SU-DHL-6 (cell line): ENCODE measurements around the gene ATP5F1D.

ENCODE experiments used
- H2AFZ ChIP-seq: fragments of 200-600 bp; sonication (generic); 2 replicates; pipeline ENCODE4 v1.6.1; 2014; ENCODE audit warnings: low read depth, mild to moderate bottlenecking, moderate library complexity, mixed read lengths, antibody characterized with exemption, low read length; ENCODE audit not compliant: severe bottlenecking
- H3F3A ChIP-seq: fragments of 200-600 bp; shearing (Covaris generic); 2 replicates; pipeline ENCODE4 v1.6.0; 2016; ENCODE audit warnings: antibody characterized with exemption, mild to moderate bottlenecking; ENCODE audit not compliant: insufficient read depth
- H3K27ac ChIP-seq: fragments of 200-600 bp; sonication (generic); 2 replicates; pipeline ENCODE4 v1.5.1; 2016; ENCODE audit warnings: low read depth, mild to moderate bottlenecking, low read length, moderate library complexity, mixed read lengths
- H3K27me3 ChIP-seq: fragments of 200-600 bp; sonication (generic), shearing (Covaris generic); 2 replicates; pipeline ENCODE4 v1.6.0; 2014; ENCODE audit warnings: mild to moderate bottlenecking, low read length
- H3K36me3 ChIP-seq: fragments of 200-600 bp; sonication (generic); 2 replicates; pipeline ENCODE4 v1.6.1; 2014; ENCODE audit warnings: mild to moderate bottlenecking, low read length, mixed read lengths
- H3K4me2 ChIP-seq: fragments of 300-600, 200-600 bp; shearing (Covaris generic), sonication (generic); 2 replicates; pipeline ENCODE4 v1.6.0; 2014; ENCODE audit warnings: low read length, low read depth, mild to moderate bottlenecking; ENCODE audit not compliant: poor library complexity, severe bottlenecking
- H3K4me3 ChIP-seq: fragments of 200-600 bp; sonication (generic); 2 replicates; pipeline ENCODE4 v1.5.1; 2014; ENCODE audit warnings: antibody characterized with exemption, low read length, mild to moderate bottlenecking, mixed read lengths; ENCODE audit not compliant: insufficient read depth, poor library complexity, severe bottlenecking
- H3K79me2 ChIP-seq: fragments of 200-600 bp; sonication (generic); 2 replicates; pipeline ENCODE4 v1.6.1; 2014; ENCODE audit warnings: mild to moderate bottlenecking, low read length, moderate library complexity; ENCODE audit not compliant: insufficient read depth
- H3K9ac ChIP-seq: fragments of 200-600 bp; sonication (generic); 2 replicates; pipeline ENCODE4 v1.7.0; 2014; ENCODE audit warnings: mild to moderate bottlenecking, low read length
- H3K9me2 ChIP-seq: fragments of 200-600 bp; sonication (generic); replicated peaks from 2 replicates; pipeline ENCODE4 v1.6.1; 2014; ENCODE audit warnings: low read length; ENCODE audit not compliant: insufficient read depth
- H3K9me3 ChIP-seq: fragments of 200-600 bp; sonication (generic); 2 replicates; pipeline ENCODE4 v1.6.1; 2014; ENCODE audit warnings: low read length, mixed read lengths; ENCODE audit not compliant: insufficient read depth
- H4K20me1 ChIP-seq: fragments of 200-600 bp; sonication (generic); 2 replicates; pipeline ENCODE4 v1.6.1; 2014; ENCODE audit warnings: low read depth, mild to moderate bottlenecking, antibody characterized with exemption, low read length, moderate library complexity, mixed read lengths
- EZH2phosphoT487 ChIP-seq: fragments of 200-600 bp; sonication (generic), shearing (Covaris generic); conservative IDR thresholded peaks from 2 replicates; pipeline ENCODE4 v1.6.1; 2018; ENCODE audit warnings: mild to moderate bottlenecking, antibody characterized with exemption, low read length, moderate library complexity, mixed read lengths
- TF ChIP-seq, protein P1 (sequence below): fragments of 200-600 bp; sonication (generic); IDR thresholded peaks from one replicate; pipeline ENCODE4 v1.5.1; 2017; ENCODE audit warnings: antibody characterized with exemption, mild to moderate bottlenecking, low read length, moderate library complexity; ENCODE audit not compliant: insufficient read depth, poor library complexity, severe bottlenecking

Gene ATP5F1D

DNA sequence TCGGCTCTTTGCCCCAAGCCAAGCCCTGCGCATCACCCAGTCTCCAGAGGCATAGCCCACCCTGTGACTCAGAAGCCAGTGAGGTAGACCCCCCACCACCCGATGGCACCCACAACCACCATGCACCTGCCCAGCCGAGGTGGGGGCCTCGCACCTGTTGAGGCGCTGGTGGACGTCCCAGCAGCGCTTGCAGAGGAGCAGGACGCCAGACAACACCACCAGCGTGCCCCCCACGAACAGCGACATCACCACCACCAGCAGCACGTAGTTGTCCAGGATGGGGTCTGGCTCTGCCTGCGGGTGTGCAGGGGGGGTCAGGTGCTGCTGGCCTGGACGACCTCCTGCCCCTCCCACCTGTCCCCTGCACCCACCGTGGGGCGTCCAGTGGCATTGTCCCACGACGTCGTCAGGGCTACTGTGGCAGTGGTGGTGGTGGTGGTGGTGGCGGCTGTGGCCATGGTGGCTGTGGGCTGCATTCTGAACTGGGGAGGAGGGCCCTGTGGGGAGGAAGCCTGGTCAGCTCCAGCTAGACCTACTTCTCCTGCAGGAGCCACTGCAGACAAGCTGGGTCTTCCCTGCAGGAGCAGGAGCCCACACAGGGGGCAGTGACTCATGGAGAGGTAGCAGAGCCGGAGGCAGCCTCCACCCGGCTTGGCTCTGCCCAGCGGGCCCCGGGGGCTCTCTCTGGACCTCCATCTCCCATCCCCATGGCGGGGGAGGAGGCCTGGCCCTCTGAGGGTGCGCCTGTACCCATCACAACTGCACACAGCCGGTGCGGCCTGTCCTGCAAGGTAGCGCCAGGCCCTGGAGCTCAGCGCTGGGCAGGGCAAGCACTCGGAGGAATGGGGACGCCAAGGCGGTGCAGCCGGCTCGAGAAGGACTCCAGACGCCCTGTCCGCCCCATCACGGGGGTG, 5.7 kb upstream of the ATP5F1D start:
- H3K4me2 ChIP-seq = no peak overlapping the region
- no peak for TF ChIP-seq EZH2phosphoT487
- TF ChIP-seq, protein P1, sequence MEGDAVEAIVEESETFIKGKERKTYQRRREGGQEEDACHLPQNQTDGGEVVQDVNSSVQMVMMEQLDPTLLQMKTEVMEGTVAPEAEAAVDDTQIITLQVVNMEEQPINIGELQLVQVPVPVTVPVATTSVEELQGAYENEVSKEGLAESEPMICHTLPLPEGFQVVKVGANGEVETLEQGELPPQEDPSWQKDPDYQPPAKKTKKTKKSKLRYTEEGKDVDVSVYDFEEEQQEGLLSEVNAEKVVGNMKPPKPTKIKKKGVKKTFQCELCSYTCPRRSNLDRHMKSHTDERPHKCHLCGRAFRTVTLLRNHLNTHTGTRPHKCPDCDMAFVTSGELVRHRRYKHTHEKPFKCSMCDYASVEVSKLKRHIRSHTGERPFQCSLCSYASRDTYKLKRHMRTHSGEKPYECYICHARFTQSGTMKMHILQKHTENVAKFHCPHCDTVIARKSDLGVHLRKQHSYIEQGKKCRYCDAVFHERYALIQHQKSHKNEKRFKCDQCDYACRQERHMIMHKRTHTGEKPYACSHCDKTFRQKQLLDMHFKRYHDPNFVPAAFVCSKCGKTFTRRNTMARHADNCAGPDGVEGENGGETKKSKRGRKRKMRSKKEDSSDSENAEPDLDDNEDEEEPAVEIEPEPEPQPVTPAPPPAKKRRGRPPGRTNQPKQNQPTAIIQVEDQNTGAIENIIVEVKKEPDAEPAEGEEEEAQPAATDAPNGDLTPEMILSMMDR = no peak
- H3K27ac ChIP-seq = no peak overlapping the region
- H3K36me3 ChIP-seq = no peaks in the 10 kb centered on the region
- no peaks in the 10 kb centered on the region for H3K9me3 ChIP-seq
- H3K4me3 ChIP-seq = no peak overlapping the region
- no peaks in the 10 kb centered on the region for H4K20me1 ChIP-seq
- H3K9ac ChIP-seq = no peak overlapping the region
- H3K79me2 ChIP-seq = no peaks in the 10 kb centered on the region
- no peaks in the 10 kb centered on the region for H3K9me2 ChIP-seq
- peaks cover 16% of the 10 kb centered on the region for H3F3A ChIP-seq
- H3K27me3 ChIP-seq = no peaks in the 10 kb centered on the region
- no peak overlapping the region for H2AFZ ChIP-seq

DNA sequence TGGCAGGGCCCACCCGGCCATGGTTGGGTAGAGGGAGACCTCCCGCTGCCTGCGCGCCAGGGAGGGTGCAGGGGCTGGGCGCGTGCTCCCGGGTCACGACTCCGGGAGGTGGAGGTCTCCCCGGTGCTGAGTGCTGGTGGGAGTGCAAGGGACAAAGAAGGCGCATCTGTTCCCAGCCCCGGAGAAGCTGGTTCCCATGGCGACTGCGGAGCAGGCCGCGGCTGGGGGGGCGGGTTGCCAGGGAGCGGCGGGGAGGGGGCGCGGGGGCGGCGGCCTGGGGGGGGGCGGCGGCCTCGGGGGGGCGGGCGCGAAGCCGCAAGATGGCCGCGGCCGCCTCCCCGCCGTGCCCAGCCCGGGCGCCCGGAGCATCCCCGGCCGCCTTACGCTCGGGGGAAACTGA, 5.0 kb upstream of the ATP5F1D start:
- Histone ChIP-seq H3K9me3 (no peaks in the 10 kb centered on the region), H3K9me2 (no peaks in the 10 kb centered on the region), H3K9ac (no peak overlapping the region), H2AFZ (no peak overlapping the region), H4K20me1 (no peaks in the 10 kb centered on the region), H3K4me3 (no peak overlapping the region), H3K79me2 (no peaks in the 10 kb centered on the region), H3K36me3 (no peaks in the 10 kb centered on the region), H3K27ac (no peak overlapping the region), H3K27me3 (no peaks in the 10 kb centered on the region), H3K4me2 (no peak overlapping the region), H3F3A (peaks cover 21% of the 10 kb centered on the region)
- TF ChIP-seq, protein P1 = no peak

DNA sequence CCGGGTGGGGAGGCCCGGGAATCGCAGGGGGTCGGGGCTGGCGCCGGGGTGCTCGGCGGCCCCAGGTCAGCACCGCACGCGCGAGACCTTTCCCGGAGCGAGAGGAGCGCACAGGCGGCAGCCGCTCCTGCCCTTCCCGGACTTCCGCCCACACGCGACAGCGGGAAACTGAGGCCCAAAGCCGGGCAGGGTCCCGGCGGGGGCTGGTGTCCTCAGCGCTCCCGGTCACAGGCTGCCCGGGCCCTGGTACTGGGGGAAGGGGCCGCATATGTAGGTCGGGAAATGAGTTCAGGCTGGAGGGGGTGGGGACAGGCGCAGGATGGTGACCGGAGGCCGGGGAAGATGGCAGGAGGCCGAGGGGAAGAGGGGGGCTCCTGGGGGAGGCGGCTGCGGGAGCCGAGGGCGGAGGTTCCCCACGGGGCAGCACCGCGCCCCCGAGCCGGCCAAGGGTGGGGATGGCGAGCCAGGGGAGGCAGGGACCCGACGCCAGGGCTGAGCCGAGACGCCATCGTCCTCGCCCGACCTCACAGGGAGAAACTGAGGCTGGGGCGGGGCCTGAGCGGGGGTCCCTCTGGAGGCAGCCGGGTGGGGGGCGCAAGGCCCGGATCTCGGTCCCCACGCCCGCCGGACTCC, 4.4 kb upstream of the ATP5F1D start:
- no peaks in the 10 kb centered on the region for H3K9me3 ChIP-seq
- no peaks in the 10 kb centered on the region for H4K20me1 ChIP-seq
- H3K27ac ChIP-seq = no peak overlapping the region
- TF ChIP-seq EZH2phosphoT487 = no peak
- H3K9me2 ChIP-seq = no peaks in the 10 kb centered on the region
- no peak overlapping the region for H2AFZ ChIP-seq
- peaks cover 21% of the 10 kb centered on the region for H3F3A ChIP-seq
- H3K79me2 ChIP-seq = peaks cover 4% of the 10 kb centered on the region; the same call in 1 of the 2 replicates
- no peaks in the 10 kb centered on the region for H3K27me3 ChIP-seq
- peak overlapping the region; percentile 28; the same call in 1 of the 2 replicates for H3K9ac ChIP-seq
- H3K4me3 ChIP-seq = no peak overlapping the region
- no peaks in the 10 kb centered on the region for H3K36me3 ChIP-seq
- H3K4me2 ChIP-seq = peak overlapping the region; percentile 42
